Lung (tissue), 12 donors: Measurements from ENCODE around the gene ADGRV1. TPM values are rescaled to one million over a fixed set of nuclear protein-coding genes. Genes with fewer than 3 reads are reported as not detected.

ENCODE experiments used
- ATAC-seq: fragments of 200-7000 bp; cut with Tn5 transposase; one replicate; pipeline ENCODE4 v1.9.1; 2020; ENCODE audit warnings: moderate number of reproducible peaks; ENCODE audit not compliant: insufficient read depth, low FRiP score
- DNase-seq, 3 donors: peaks; one replicate each; pipeline ENCODE4 v3.0.0-alpha.2; 2013 to 2017
- H3K27ac ChIP-seq, 2 donors: one replicate each; pipeline ENCODE4 v1.5.1; 2013; ENCODE audit warnings: mild to moderate bottlenecking in 2 of 2, moderate library complexity in 2 of 2, control low read depth in 1 of 2, inconsistent platforms in 1 of 2, low read depth in 1 of 2, low read length in 1 of 2
- H3K27me3 ChIP-seq, 3 donors: one replicate each; pipeline ENCODE4 v1.5.1; 2013; ENCODE audit warnings: low read length in 2 of 3; ENCODE audit not compliant: control insufficient read depth in 3 of 3, insufficient read depth in 3 of 3
- H3K36me3 ChIP-seq, 4 donors: one replicate each; pipeline ENCODE4 v1.5.1; 2013; ENCODE audit warnings: low read length in 4 of 4, mild to moderate bottlenecking in 1 of 4, moderate library complexity in 1 of 4; ENCODE audit not compliant: control insufficient read depth in 4 of 4, insufficient read depth in 4 of 4
- H3K4me1 ChIP-seq, 5 donors: one replicate each; pipeline ENCODE4 v1.5.1; 2013; ENCODE audit warnings: low read length in 5 of 5, mild to moderate bottlenecking in 2 of 5, moderate library complexity in 1 of 5; ENCODE audit not compliant: control insufficient read depth in 5 of 5, insufficient read depth in 5 of 5
- H3K4me3 ChIP-seq: one replicate; pipeline ENCODE4 v1.5.1; 2013; ENCODE audit warnings: mild to moderate bottlenecking, control low read depth, moderate library complexity
- H3K9ac ChIP-seq, 2 donors: one replicate each; pipeline ENCODE4 v1.5.1; 2013; ENCODE audit warnings: low read length in 2 of 2, control low read depth in 1 of 2; ENCODE audit not compliant: insufficient read depth in 1 of 2
- H3K9me3 ChIP-seq, 4 donors: one replicate each; pipeline ENCODE4 v1.5.1; 2013; ENCODE audit warnings: low read length in 3 of 4, mild to moderate bottlenecking in 1 of 4, moderate library complexity in 1 of 4; ENCODE audit not compliant: control insufficient read depth in 4 of 4, insufficient read depth in 3 of 4
- CTCF ChIP-seq: IDR thresholded peaks from 2 replicates; pipeline ENCODE4 v1.5.1; 2012; ENCODE audit warnings: mild to moderate bottlenecking; ENCODE audit errors: control extremely low read depth, extremely low read depth
- WGBS, 2 donors: extraction: QIAGEN DNeasy Blood & Tissue Kit; methylation state at CpG; one replicate each; pipeline ENCODE4 v1.1.7; 2013; 5-methylcytosine and 5-hydroxymethylcytosine counted together
- polyA plus RNA-seq, 2 donors: library from polyadenylated mRNA; stranded (reverse); fragments of 200-250 nt; gene quantifications; one replicate each; pipeline ENCODE4 v1.2.1, GENCODE V29; 2013
- total RNA-seq, 2 donors: library from RNA; depleted of rRNA in 1 of 2; stranded (reverse); fragments of >200 nt in 1 of 2; gene quantifications; one replicate each; pipeline ENCODE4 v1.2.1, GENCODE V29; 2014 to 2021
- donor health status: control.
- donor health status: control.
- donor health status: Bipolar disorder and iron deficiency.
- donor health status: healthy.
- donor health status: DM: yes; HTN: yes; CAD: no.

The ADGRV1 gene
- total and polyA plus RNA-seq, 4 donors: 3.6 to 66.2 (median 28.2) TPM

- WGBS, 2 donors: 67 to 85% methylated on average over 3 of the region's 3 CpGs
- Histone ChIP-seq H3K36me3 (no peaks in the 10 kb centered on the region), H3K9me3 (no peaks in the 10 kb centered on the region), H3K27ac (no peak overlapping the region), H3K4me3 (no peak overlapping the region), H3K27me3 (no peaks in the 10 kb centered on the region), H3K9ac (no peak overlapping the region), H3K4me1 (no peaks in the 10 kb centered on the region)
- TF ChIP-seq CTCF: no peak
- DNase-seq: no peak
- ATAC-seq: no peak
These were observed 79.1 kb downstream of the ADGRV1 start for GRCh38 chr5:90637731-90638130.

GRCh38 chr5:90638878-90639277, 80.3 kb downstream of the ADGRV1 start:
- Histone ChIP-seq H3K36me3 (peaks cover 0 to 1% (median 0%) of the 10 kb centered on the region in 4 donors), H3K4me3 (no peak overlapping the region), H3K4me1 (no peaks in the 10 kb centered on the region), H3K9ac (no peak overlapping the region), H3K27ac (no peak overlapping the region), H3K9me3 (no peaks in the 10 kb centered on the region), H3K27me3 (no peaks in the 10 kb centered on the region)
- WGBS, 2 donors: 77 to 89% methylated on average over 6 of the region's 6 CpGs
- no peak for TF ChIP-seq CTCF
- ATAC-seq (no peak), DNase-seq (no peak)

- Histone ChIP-seq H3K27ac (no peak overlapping the region), H3K9me3 (no peaks in the 10 kb centered on the region), H3K27me3 (no peaks in the 10 kb centered on the region), H3K9ac (no peak overlapping the region), H3K4me3 (no peak overlapping the region), H3K36me3 (peaks cover 0 to 1% (median 0%) of the 10 kb centered on the region in 4 donors), H3K4me1 (no peaks in the 10 kb centered on the region)
- DNase-seq (peak in 1 of 3 donors; percentile 6), ATAC-seq (no peak)
- TF ChIP-seq CTCF: no peak
- WGBS, 2 donors: 57 to 73% methylated on average over 5 of the region's 5 CpGs
These were observed 82.0 kb downstream of the ADGRV1 start for GRCh38 chr5:90640484-90641059.

- Histone ChIP-seq H3K36me3 (peaks cover 0 to 1% (median 0%) of the 10 kb centered on the region in 4 donors), H3K4me3 (no peak overlapping the region), H3K9ac (no peak overlapping the region), H3K9me3 (no peaks in the 10 kb centered on the region), H3K27me3 (no peaks in the 10 kb centered on the region), H3K27ac (no peak overlapping the region), H3K4me1 (no peaks in the 10 kb centered on the region)
- 26 to 44% methylated on average over 3 of the region's 3 CpGs for WGBS, 2 donors
- ATAC-seq (no peak), DNase-seq (no peak)
- TF ChIP-seq CTCF: no peak
These were observed 82.9 kb downstream of the ADGRV1 start for GRCh38 chr5:90641528-90641927.
